Neural cell (in vitro differentiated cells): ENCODE measurements around the gene NDFIP1. TPM values are rescaled to one million over a fixed set of nuclear protein-coding genes. Genes with fewer than 3 reads are reported as not detected.

Experiments used
- H2AFZ ChIP-seq: fragments of 200-600, 300-800 bp; sonication (generic), shearing (Covaris generic); 2 replicates; pipeline ENCODE4 v1.6.0; 2014; ENCODE audit warnings: low read depth, mild to moderate bottlenecking, antibody characterized with exemption, low read length, moderate library complexity
- H3F3A ChIP-seq: fragments of 200-600 bp; shearing (Covaris generic); 2 replicates; pipeline ENCODE4 v1.6.1; 2016; ENCODE audit warnings: mild to moderate bottlenecking, moderate library complexity, mixed read lengths, antibody characterized with exemption, low read length; ENCODE audit not compliant: insufficient read depth, poor library complexity, severe bottlenecking
- H3K27ac ChIP-seq: fragments of 200-600, 300-800 bp; sonication (generic), shearing (Covaris generic); 2 replicates; pipeline ENCODE4 v1.5.1; 2014; ENCODE audit warnings: mild to moderate bottlenecking, low read length, moderate library complexity
- H3K27me3 ChIP-seq: fragments of 300-800, 200-600 bp; sonication (generic), shearing (Covaris generic); 2 replicates; pipeline ENCODE4 v1.6.0; 2014; ENCODE audit warnings: mild to moderate bottlenecking, low read depth, low read length, moderate library complexity; ENCODE audit not compliant: insufficient read depth
- H3K36me3 ChIP-seq: fragments of 300-800, 200-600 bp; sonication (generic), shearing (Covaris generic); 2 replicates; pipeline ENCODE4 v1.5.1; 2014; ENCODE audit warnings: mild to moderate bottlenecking, antibody characterized with exemption, low read length, moderate library complexity; ENCODE audit not compliant: insufficient read depth
- H3K4me2 ChIP-seq: fragments of 300-800, 200-600 bp; sonication (generic), shearing (Covaris generic); 2 replicates; pipeline ENCODE4 v1.6.0; 2014; ENCODE audit warnings: mild to moderate bottlenecking, low read length
- H3K4me3 ChIP-seq: fragments of 300-800, 200-600 bp; sonication (generic), shearing (Covaris generic); 2 replicates; pipeline ENCODE4 v1.5.1; 2014; ENCODE audit warnings: mild to moderate bottlenecking, low read length, moderate library complexity
- H3K79me2 ChIP-seq: fragments of 200-600 bp; shearing (Covaris generic); replicated peaks from 2 replicates; pipeline ENCODE4 v1.6.0; 2014; ENCODE audit warnings: mild to moderate bottlenecking, low read length, moderate library complexity; ENCODE audit not compliant: insufficient read depth
- H3K9ac ChIP-seq: fragments of 300-800, 200-600 bp; sonication (generic), shearing (Covaris generic); 2 replicates; pipeline ENCODE4 v1.6.1; 2016; ENCODE audit warnings: mild to moderate bottlenecking, low read length, mixed read lengths
- H3K9me2 ChIP-seq: fragments of 200-600 bp; shearing (Covaris generic); 2 replicates; pipeline ENCODE4 v1.6.1; 2016; ENCODE audit warnings: mild to moderate bottlenecking, low read length, mixed read lengths; ENCODE audit not compliant: insufficient read depth
- H3K9me3 ChIP-seq: fragments of 200-600, 300-800 bp; sonication (generic), shearing (Covaris generic); 2 replicates; pipeline ENCODE4 v1.6.1; 2016; ENCODE audit warnings: mild to moderate bottlenecking, mixed run types, low read length, moderate library complexity, mixed read lengths
- H4K20me1 ChIP-seq: fragments of 200-600 bp; shearing (Covaris generic); 2 replicates; pipeline ENCODE4 v1.6.1; 2016; ENCODE audit warnings: mild to moderate bottlenecking, mixed run types; ENCODE audit not compliant: insufficient read depth
- CTCF ChIP-seq: fragments of 450-650 bp; IDR thresholded peaks from 2 replicates; pipeline ENCODE4 v1.5.1; 2014; ENCODE audit warnings: antibody characterized with exemption, mild to moderate bottlenecking, moderate library complexity; ENCODE audit not compliant: poor library complexity, severe bottlenecking
- EP300 ChIP-seq: fragments of 450-650 bp; conservative IDR thresholded peaks from 2 replicates; pipeline ENCODE4 v1.6.1; 2014; ENCODE audit warnings: antibody characterized with exemption, mild to moderate bottlenecking, moderate library complexity; ENCODE audit not compliant: poor library complexity, severe bottlenecking
- EZH2 ChIP-seq: fragments of 200-600, 300-800 bp; shearing (Covaris generic), sonication (generic); IDR thresholded peaks from 2 replicates; pipeline ENCODE4 v1.6.1; 2014; ENCODE audit warnings: antibody characterized with exemption, low read length, borderline replicate concordance, mild to moderate bottlenecking; ENCODE audit not compliant: insufficient read depth, poor library complexity, severe bottlenecking
- MXI1 ChIP-seq: fragments of 450-650 bp; conservative IDR thresholded peaks from 2 replicates; pipeline ENCODE4 v1.6.1; 2014; ENCODE audit warnings: antibody characterized with exemption, mild to moderate bottlenecking; ENCODE audit not compliant: poor library complexity, severe bottlenecking
- POLR2AphosphoS5 ChIP-seq: IDR thresholded peaks from 2 replicates; pipeline ENCODE4 v1.6.1; 2012
- RAD21 ChIP-seq: fragments of 450-650 bp; conservative IDR thresholded peaks from 2 replicates; pipeline ENCODE4 v1.6.1; 2014; ENCODE audit warnings: antibody characterized with exemption, mild to moderate bottlenecking, moderate library complexity
- REST ChIP-seq: IDR thresholded peaks from 2 replicates; pipeline ENCODE4 v1.6.1; 2012; ENCODE audit warnings: borderline replicate concordance
- SMC3 ChIP-seq: fragments of 450-650 bp; conservative IDR thresholded peaks from 2 replicates; pipeline ENCODE4 v1.6.1; 2014; ENCODE audit warnings: antibody characterized with exemption, mild to moderate bottlenecking, moderate library complexity; ENCODE audit not compliant: poor library complexity
- TAF1 ChIP-seq: IDR thresholded peaks from 2 replicates; pipeline ENCODE4 v1.6.1; 2012; ENCODE audit warnings: low read depth
- polyA plus RNA-seq: library from polyadenylated mRNA; depleted of rRNA; stranded (reverse); fragments of >200 nt; gene quantifications from 2 replicates; pipeline ENCODE4 v1.2.3, GENCODE V29; 2014

Gene NDFIP1
- polyA plus RNA-seq, 1 donor from 2014 or later: 99.7 TPM

GRCh38 chr5:142181096-142181495, 72.5 kb downstream of the NDFIP1 start:
- Histone ChIP-seq H3F3A (no peaks in the 10 kb centered on the region), H4K20me1 (no peaks in the 10 kb centered on the region), H3K4me2 (no peak overlapping the region), H3K27ac (no peak overlapping the region), H3K9ac (no peak overlapping the region), H3K9me2 (no peaks in the 10 kb centered on the region), H3K36me3 (no peaks in the 10 kb centered on the region), H2AFZ (no peak overlapping the region), H3K9me3 (no peaks in the 10 kb centered on the region), H3K79me2 (no peaks in the 10 kb centered on the region), H3K4me3 (no peak overlapping the region), H3K27me3 (no peaks in the 10 kb centered on the region)
- TF ChIP-seq SMC3: no peak
- TF ChIP-seq CTCF: no peak
- TF ChIP-seq RAD21: no peak
- TF ChIP-seq TAF1: no peak
- TF ChIP-seq POLR2AphosphoS5: no peak
- TF ChIP-seq REST: no peak
- TF ChIP-seq EZH2: no peak
- TF ChIP-seq MXI1: no peak
- TF ChIP-seq EP300: no peak

GRCh38 chr5:142181547-142182163, 73.1 kb downstream of the NDFIP1 start:
- Histone ChIP-seq H3K9ac (no peak overlapping the region), H3K9me3 (no peaks in the 10 kb centered on the region), H3K9me2 (no peaks in the 10 kb centered on the region), H3K4me2 (no peak overlapping the region), H3K4me3 (no peak overlapping the region), H3F3A (no peaks in the 10 kb centered on the region), H3K27ac (no peak overlapping the region), H2AFZ (no peak overlapping the region), H4K20me1 (no peaks in the 10 kb centered on the region), H3K79me2 (no peaks in the 10 kb centered on the region), H3K36me3 (no peaks in the 10 kb centered on the region), H3K27me3 (no peaks in the 10 kb centered on the region)
- TF ChIP-seq RAD21 (no peak), TAF1 (no peak), SMC3 (no peak)
